Stimulated activated effector memory CD8-positive, alpha-beta T cell treated with anti-CD3 and anti-CD28 coated beads, Interleukin-12 subunit alpha, Interleukin-12 subunit beta, amount 100 ng/mL, for 72 hours (primary cell): ENCODE results near the gene IL12RB1.

Source experiments
- ATAC-seq: fragments of 150-1000 bp; cut with Tn5 transposase; 2 replicates; pipeline ENCODE4 v1.10.0; 2021
- DNase-seq, 2 donors: peaks; one replicate each; pipeline ENCODE4 v3.0.0; 2021 to 2022; ENCODE audit warnings: low spot score in 2 of 2
- H3K27ac Mint-ChIP-seq: one replicate; pipeline ENCODE4 v1.8.0; 2022; ENCODE audit warnings: mild to moderate bottlenecking, mixed read lengths
- H3K36me3 Mint-ChIP-seq: one replicate; pipeline ENCODE4 v1.8.0; 2022; ENCODE audit warnings: mild to moderate bottlenecking, mixed read lengths
- H3K4me1 Mint-ChIP-seq: one replicate; pipeline ENCODE4 v1.8.0; 2022; ENCODE audit warnings: mixed read lengths
- H3K4me3 Mint-ChIP-seq: one replicate; pipeline ENCODE4 v1.8.0; 2022; ENCODE audit warnings: mild to moderate bottlenecking, mixed read lengths
- H3K9me3 Mint-ChIP-seq: one replicate; pipeline ENCODE4 v1.8.0; 2022; ENCODE audit warnings: mixed read lengths

The IL12RB1 gene

DNA sequence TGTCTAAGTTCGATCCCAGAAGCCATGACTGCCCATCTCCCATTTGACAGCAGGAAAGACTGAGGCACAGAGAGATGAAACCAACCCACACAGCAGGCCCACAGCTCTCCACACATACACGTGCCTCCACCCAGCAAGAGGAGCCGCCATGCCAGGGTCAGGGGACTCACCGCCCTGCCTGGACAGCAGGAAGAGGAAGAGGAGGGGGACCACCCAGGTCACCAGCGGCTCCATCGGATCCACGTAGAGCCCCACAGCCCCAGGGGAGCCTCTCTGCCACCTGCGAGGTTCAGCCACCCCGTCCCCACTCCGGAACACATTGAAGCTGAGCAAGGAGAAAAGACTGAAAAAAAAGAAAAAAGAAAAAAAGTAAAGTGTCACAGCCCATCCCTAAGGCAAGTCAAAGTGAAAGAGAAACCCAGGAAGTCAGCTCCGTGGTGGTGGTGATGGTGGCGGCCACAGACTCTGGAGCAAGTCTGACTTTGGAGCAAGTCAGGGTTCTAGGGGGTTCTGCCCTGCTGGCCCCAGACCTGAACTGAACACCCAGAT is at the start of gene IL12RB1:
Gene IL12RB1 (minus strand): TSS at position 345 of the 549 bp plus-strand sequence. CDS start 111 bp downstream, at position 234.
- ATAC-seq (peak; percentile 66), DNase-seq (peak in 1 of 2 donors; percentile 76)
- H3K36me3 Mint-ChIP-seq, result peaks cover 57% of the 10 kb centered on the region
- H3K27ac Mint-ChIP-seq, result peak within 1 kb of the TSS; percentile 98
- H3K9me3 Mint-ChIP-seq, result peaks cover 4% of the 10 kb centered on the region
- H3K4me1 Mint-ChIP-seq, result peaks cover 74% of the 10 kb centered on the region
- H3K4me3 Mint-ChIP-seq, result peak within 1 kb of the TSS; percentile 94

DNA sequence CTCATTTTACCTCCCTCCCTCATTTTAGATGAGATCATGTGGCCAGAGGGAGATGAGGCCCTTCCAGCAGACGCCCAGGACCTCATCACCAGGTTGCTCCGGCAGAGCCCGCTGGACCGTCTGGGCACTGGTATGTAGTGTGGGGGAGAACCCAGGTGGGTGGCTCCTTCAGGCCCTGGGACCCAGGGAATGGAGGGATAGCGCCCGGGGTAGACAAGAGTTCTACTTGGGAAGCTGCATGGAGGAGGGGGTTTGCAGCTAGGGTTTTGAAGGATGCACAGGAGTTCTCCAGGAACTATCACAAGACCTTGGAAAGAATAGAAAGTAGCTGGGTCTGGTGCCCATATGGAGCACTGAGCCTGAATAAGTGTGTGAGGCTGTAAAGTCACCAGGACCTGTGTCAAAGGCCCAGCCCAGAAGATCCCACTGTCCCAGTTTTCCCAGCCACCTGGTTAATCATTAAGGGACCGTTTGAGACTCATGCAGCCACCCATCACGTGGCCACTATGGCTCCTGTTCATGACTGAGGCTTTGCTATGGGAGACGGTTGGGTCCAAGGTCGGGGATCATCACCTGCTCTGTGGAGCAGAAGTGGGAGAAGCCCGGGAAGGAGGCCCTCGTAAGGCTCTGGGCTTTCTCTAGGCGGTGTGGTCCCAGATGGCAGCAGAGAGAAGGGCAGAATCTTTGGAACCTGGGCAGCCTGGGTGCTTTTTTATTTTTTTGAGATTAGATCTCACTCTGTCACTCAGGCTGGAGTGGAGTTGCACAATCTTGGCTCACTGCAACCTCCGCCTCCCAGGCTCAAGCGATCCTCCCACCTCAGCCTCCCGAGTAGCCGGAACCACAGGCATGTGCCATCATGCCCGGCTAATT is 49.2 kb upstream of the IL12RB1 start:
- Mint-ChIP-seq H3K36me3 (peaks cover 98% of the 10 kb centered on the region), H3K4me1 (no peaks in the 10 kb centered on the region), H3K9me3 (no peaks in the 10 kb centered on the region), H3K27ac (peak overlapping the region; percentile 82), H3K4me3 (no peak overlapping the region)
- DNase-seq (no peak), ATAC-seq (no peak)

DNA sequence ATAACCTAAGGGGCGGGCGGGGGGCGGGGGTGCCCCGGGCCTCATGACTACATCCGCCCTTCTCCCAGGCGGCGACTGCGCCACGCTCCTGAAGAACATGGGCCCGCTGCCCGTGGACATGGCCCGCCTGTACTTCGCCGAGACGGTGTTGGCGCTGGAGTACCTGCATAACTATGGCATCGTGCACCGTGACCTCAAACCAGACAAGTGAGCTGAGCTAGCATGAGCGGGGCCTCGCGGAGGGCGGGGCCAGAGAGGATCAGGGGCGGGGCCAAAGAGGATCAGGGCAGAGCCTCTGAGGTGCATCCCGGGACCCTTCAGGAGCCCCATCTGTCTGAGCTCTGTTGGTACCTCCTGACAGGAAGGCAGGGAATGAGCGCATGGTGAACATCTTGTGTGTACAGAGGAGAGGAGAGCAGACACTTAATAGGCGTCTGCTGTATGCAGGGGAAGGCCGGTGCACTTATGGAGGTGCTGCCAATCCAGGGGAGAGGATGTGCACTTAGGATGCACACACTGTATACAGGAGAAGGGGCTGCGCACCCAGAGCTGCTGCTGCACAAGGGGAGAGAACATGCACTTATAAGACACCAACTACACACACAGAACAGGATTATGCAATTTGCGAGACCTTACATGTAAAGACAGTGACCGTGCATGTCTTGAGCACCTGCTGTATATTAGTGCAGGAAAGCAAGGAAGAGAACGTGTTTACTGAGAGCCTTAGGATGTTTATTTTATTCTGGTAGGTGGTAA is 45.3 kb upstream of the IL12RB1 start:
- Mint-ChIP-seq H3K27ac (no peak overlapping the region), H3K36me3 (peaks cover 100% of the 10 kb centered on the region), H3K4me3 (no peak overlapping the region), H3K9me3 (no peaks in the 10 kb centered on the region), H3K4me1 (peaks cover 13% of the 10 kb centered on the region)
- ATAC-seq (no peak), DNase-seq (no peak)

DNA sequence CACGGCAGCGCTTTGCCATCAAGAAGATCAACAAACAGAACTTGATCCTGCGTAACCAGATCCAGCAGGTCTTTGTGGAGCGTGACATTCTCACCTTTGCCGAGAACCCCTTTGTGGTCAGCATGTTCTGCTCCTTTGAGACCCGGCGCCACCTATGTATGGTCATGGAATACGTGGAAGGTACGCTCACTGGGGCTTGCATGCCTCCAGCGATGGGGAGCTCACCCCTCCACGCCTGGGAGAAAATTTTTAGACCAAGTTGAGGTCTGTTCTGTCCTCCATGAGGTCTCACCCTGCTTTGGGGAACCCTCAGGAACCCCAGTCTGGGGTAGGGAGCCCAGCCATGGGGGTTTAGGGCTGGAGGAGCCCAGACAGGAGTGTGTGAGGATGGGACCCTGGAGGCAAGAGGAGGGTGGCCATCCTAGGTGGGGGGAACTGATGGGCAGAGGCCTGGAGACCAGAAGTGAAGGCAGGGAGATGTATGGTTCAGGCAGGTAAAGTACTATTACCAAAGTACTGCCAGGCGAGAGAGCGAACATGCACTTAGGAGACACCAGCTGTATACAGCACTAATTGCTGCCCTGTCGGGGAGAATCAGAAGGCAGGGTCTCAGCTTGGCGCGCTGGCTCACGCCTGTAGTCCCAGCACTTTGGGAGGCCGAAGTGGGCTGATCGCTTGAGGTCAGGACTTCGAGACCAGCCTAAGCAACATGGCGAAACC is 43.9 kb upstream of the IL12RB1 start:
- H3K4me3 Mint-ChIP-seq, result no peak overlapping the region
- peaks cover 13% of the 10 kb centered on the region for H3K4me1 Mint-ChIP-seq
- DNase-seq (no peak), ATAC-seq (no peak)
- H3K27ac Mint-ChIP-seq, result no peak overlapping the region
- peaks cover 95% of the 10 kb centered on the region for H3K36me3 Mint-ChIP-seq
- no peaks in the 10 kb centered on the region for H3K9me3 Mint-ChIP-seq

DNA sequence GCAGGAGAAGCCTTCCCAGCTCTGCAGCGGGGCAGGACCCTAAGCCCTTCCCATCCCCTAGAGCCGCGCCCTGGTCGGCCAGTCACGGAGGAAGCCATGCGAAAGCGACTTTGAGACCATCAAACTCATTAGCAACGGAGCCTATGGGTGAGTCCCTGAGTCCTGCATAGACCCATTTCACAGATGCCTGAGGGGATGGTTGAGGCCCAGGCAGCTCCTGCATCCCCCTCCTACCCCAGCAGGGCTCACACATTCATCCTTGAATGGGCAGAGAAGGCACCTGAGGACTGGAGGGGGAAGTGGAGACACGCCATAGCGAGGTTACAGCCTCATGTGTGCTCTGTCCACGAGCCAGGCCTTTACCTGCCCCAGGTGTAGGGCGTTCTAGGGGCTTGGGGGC is 42.1 kb upstream of the IL12RB1 start:
- DNase-seq (no peak), ATAC-seq (no peak)
- Mint-ChIP-seq H3K27ac (peak overlapping the region; percentile 86), H3K36me3 (peaks cover 95% of the 10 kb centered on the region), H3K4me3 (no peak overlapping the region), H3K9me3 (no peaks in the 10 kb centered on the region), H3K4me1 (peaks cover 13% of the 10 kb centered on the region)

DNA sequence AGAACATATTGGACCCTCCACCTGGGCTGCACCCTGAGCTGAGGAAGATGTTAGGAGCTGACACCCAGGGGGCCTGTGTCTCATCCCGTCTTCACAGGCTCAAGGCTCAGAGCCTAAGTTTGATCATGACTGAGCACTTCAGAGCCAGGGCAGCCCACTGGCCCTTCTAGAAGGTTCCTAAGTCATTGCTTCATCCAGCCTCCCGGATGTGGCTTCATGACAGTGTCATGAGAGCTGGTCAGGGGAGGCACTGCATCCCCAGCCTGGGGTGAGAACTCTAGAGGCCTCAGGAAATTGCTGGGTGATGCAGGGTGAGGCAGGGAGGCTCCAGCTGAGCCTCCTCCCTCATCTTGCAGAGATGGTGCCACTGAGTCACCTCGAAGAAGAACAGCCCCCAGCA is 41.3 kb upstream of the IL12RB1 start:
- DNase-seq (no peak), ATAC-seq (peak; percentile 96)
- H3K4me3 Mint-ChIP-seq, result no peak overlapping the region
- H3K27ac Mint-ChIP-seq, result peak overlapping the region; percentile 86
- peaks cover 13% of the 10 kb centered on the region for H3K4me1 Mint-ChIP-seq
- no peaks in the 10 kb centered on the region for H3K9me3 Mint-ChIP-seq
- peaks cover 95% of the 10 kb centered on the region for H3K36me3 Mint-ChIP-seq

DNA sequence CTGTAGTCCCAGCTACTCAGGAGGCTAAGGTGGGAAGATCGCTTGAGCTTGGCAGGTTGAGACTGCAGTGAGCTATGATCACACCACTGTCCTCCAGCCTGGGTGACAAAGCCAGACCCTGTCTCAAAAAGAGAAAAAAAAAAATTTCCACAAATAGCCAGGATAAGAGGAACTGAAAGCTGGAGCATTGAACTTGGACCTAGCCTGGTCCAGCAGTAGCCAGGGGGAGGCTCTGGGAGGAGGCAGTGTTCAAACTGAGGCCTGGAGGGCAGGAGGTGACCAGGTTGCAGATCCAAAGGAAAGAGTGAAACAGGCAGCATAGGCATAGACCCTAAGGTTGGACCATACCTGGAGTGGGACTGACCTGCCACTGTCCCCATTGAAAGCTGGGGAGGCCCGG is 39.4 kb upstream of the IL12RB1 start:
- DNase-seq, result no peak
- H3K27ac Mint-ChIP-seq, result peak overlapping the region; percentile 68
- peaks cover 95% of the 10 kb centered on the region for H3K36me3 Mint-ChIP-seq
- no peak for ATAC-seq
- no peak overlapping the region for H3K4me3 Mint-ChIP-seq
- peaks cover 13% of the 10 kb centered on the region for H3K4me1 Mint-ChIP-seq
- H3K9me3 Mint-ChIP-seq, result no peaks in the 10 kb centered on the region

DNA sequence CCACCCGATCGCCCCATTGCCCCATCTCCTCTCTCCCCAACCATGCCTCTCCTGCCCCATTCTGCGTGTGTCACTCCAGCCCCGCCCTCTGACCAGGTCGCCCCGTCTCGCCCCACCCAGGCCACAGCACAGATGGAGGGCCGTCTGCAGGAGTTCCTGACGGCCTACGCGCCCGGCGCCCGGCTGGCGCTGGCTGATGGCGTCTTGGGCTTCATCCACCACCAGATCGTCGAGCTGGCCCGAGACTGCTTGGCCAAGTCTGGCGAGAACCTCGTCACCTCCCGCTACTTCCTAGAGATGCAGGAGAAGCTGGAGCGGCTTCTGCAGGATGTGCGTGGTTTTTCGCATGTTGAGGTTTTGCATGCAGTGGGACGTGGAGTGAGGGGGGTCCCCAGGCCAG is 37.1 kb upstream of the IL12RB1 start:
- Mint-ChIP-seq H3K4me3 (no peak overlapping the region), H3K9me3 (no peaks in the 10 kb centered on the region), H3K36me3 (peaks cover 80% of the 10 kb centered on the region), H3K27ac (no peak overlapping the region), H3K4me1 (peaks cover 31% of the 10 kb centered on the region)
- DNase-seq (no peak), ATAC-seq (no peak)

DNA sequence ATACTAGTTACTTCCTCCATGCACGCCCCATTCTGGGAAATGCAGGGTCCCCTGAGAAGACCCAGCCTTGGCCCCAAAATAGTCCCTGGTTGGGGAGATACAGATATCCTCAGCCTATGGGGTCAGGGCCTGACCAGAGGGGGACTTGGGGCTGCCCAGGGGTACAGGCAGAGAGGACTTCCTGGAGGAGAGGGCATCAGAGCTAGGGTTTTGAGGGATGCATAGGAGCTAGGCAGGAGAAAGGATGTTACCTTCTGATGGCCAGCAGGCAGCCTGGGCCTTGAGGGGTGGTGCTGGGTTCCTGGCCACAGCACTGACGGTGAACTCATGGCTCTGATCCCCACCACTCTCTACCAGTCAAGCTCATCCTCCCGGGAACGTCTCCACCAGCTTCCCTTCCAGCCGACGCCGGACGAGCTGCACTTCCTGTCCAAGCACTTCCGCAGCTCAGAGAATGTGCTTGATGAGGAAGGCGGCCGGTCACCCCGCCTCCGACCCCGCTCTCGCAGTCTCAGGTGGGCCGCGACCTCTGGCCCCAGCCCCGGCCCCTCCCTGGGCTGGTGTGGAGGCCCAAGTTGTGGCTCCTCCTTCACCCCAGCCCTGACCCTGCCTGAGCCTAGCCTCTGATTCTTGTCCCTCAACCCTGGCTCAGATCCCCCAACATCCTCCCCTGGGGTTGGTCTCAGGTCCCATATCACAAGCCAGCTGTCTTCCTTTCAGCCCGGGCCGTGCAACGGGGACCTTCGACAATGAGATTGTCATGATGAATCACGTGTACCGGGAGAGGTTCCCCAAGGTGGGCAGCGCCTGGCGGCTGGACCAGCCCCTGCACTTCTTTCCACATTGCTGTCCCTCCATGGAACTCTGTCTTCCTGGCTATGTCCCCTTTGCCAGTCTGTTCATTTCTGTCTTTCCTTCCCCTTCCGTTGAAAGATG is 36.4 kb upstream of the IL12RB1 start:
- no peaks in the 10 kb centered on the region for H3K9me3 Mint-ChIP-seq
- peak overlapping the region; percentile 77 for H3K27ac Mint-ChIP-seq
- ATAC-seq, result no peak
- H3K4me3 Mint-ChIP-seq, result no peak overlapping the region
- H3K4me1 Mint-ChIP-seq, result peaks cover 31% of the 10 kb centered on the region
- DNase-seq, result no peak
- peaks cover 73% of the 10 kb centered on the region for H3K36me3 Mint-ChIP-seq

DNA sequence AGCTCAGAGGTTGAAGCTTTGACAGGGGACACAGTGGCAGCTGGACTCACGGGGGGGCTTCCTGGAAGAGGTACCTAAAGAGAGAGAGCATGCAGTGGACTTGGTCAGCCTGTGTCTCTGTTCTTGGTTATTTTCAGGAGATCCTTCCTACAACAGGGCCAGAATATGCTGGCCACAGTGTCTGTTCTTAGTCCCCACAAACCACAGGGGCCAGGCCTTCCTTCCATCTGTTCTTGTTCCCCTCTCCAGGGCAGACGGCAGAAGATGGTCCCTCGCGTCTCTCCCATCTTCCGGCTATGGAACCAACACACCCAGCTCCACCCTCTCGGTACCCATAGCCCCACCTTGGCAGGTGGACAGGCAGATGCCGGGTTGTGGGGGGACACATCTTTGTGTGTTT is 35.7 kb upstream of the IL12RB1 start:
- H3K27ac Mint-ChIP-seq, result peak overlapping the region; percentile 77
- no peak overlapping the region for H3K4me3 Mint-ChIP-seq
- H3K4me1 Mint-ChIP-seq, result peaks cover 31% of the 10 kb centered on the region
- no peak for ATAC-seq
- no peaks in the 10 kb centered on the region for H3K9me3 Mint-ChIP-seq
- peaks cover 67% of the 10 kb centered on the region for H3K36me3 Mint-ChIP-seq
- DNase-seq, result no peak

DNA sequence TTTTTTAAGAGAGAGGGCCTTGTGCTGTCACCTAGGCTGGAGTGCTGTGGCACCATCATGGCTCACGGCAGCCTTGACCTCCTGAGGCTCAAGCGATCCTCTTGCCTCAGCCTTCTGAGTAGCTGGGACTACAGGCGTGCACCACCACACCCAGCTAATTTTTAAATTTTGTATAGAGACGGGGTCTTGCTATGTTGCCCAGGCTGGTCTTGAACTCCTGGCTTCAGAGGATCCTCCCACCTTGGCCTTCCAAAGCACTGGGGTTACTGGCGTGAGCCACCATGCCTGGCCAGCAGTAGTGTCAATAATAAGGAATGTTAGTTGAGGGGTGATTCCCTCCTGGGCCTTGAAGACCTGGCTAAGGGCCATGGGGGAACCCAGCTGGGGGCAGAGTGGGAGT is 34.4 kb upstream of the IL12RB1 start:
- ATAC-seq, result no peak
- Mint-ChIP-seq H3K4me3 (peak overlapping the region; percentile 73), H3K36me3 (peaks cover 65% of the 10 kb centered on the region)

DNA sequence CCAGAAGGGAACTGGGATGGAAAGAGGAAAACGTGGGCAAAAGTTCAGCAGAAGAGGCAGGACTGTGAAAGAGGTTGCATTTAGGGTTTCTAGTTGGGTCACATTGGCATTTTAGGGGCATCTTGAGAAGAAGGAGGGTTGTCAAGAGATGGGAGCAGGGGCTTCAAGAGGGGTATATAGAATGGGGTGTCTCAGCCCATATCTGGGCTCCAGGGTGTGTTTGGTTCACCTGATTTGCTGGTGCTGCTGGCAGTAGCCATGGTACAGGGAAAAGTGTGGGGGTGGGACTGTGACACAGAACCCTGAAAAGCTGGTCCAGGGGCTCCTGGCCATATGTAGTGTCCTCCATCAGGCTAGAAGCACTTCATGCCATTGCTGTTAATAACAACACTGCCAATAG is 33.4 kb upstream of the IL12RB1 start:
- Mint-ChIP-seq H3K4me3 (peak overlapping the region; percentile 73), H3K27ac (peak overlapping the region; percentile 94), H3K9me3 (no peaks in the 10 kb centered on the region), H3K36me3 (peaks cover 64% of the 10 kb centered on the region), H3K4me1 (peaks cover 45% of the 10 kb centered on the region)
- DNase-seq, result no peak
- no peak for ATAC-seq

More for the DNA sequence above, 34.4 kb upstream of the IL12RB1 start:
- Mint-ChIP-seq H3K4me1 (peaks cover 37% of the 10 kb centered on the region), H3K9me3 (no peaks in the 10 kb centered on the region), H3K27ac (peak overlapping the region; percentile 54)
- DNase-seq, result no peak

DNA sequence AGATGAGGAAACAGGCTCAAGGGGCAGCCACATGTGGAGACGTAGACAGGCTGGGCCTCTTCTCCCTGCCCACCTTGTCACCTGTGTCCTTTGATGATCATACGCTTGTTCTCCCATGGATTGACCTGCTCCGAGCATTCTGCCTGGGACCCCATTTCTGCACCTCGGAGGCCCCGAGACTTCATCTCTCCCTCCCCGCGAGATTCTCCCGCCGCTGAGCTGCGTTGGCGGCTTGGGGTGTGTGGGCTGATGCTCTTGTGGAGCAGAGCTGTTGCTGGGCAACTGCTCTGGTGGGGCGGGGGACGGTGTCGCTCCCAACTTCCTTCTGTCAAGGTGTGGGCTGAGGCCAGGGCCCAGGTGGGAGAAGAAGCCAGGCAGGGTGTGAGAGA is 33.0 kb upstream of the IL12RB1 start:
- ATAC-seq (peak; percentile 58), DNase-seq (no peak)
- Mint-ChIP-seq H3K4me3 (peak overlapping the region; percentile 73), H3K9me3 (no peaks in the 10 kb centered on the region), H3K27ac (peak overlapping the region; percentile 94), H3K36me3 (peaks cover 62% of the 10 kb centered on the region), H3K4me1 (peaks cover 49% of the 10 kb centered on the region)

DNA sequence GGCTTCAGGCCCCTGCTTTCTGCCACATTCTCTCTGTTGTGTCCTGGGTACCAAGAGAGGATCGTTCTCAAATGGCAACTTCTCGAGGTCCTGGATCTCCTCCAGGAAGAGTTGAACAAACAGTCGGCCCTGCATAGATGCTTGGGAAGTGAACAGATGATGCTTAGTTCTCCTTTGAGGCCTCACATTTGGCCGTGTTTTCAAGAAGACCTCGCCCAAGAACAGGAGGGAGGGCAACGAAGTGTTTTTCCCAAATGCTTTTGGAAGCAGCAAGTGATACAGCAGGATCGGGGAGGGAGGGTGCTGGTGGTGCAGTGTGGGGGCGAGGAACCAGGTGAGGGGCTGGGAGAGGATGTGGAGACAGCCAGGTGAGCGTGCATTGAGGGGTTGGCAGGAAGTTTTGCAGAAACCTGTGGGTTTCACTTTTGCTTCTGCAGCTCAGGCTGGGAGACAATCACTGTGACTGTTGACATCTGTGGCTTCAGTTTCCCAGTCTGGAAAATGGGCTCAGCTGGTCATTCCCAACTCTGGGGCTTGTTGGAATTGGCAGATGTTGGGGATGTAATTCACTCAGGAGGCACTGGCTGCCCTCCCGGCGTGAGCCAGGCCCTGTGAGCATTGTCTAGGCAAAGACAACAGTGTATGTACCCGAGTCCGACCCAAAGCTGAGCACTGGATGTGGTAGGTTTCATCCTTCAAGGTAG is 32.4 kb upstream of the IL12RB1 start:
- H3K36me3 Mint-ChIP-seq, result peaks cover 62% of the 10 kb centered on the region
- DNase-seq (peak in 1 of 2 donors; percentile 77), ATAC-seq (peak; percentile 39)
- peak overlapping the region; percentile 73 for H3K4me3 Mint-ChIP-seq
- H3K4me1 Mint-ChIP-seq, result peaks cover 49% of the 10 kb centered on the region
- peak overlapping the region; percentile 94 for H3K27ac Mint-ChIP-seq
- H3K9me3 Mint-ChIP-seq, result no peaks in the 10 kb centered on the region
